ENCODE data around the gene ARTN.

DNA sequence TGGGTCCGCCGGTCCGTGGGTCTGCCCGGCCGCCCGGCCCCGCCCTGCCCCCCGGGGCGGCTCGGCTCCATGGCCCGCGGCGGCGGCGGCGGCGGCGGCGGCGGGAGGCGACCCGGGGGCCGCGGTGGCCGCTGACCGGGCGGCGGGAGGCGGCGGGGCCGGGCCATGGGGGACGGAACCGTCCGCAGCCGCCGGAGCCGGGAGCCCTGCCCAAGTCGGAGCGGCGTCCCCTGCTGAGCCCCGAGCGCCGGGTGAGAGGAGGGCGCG, 45.6 kb downstream of the ARTN start:
- TF ChIP-seq POLR2AphosphoS5 (IDR thresholded peaks at IDR 0.05; ENCODE audit: low read depth) = no peak
- TF ChIP-seq, protein P1, sequence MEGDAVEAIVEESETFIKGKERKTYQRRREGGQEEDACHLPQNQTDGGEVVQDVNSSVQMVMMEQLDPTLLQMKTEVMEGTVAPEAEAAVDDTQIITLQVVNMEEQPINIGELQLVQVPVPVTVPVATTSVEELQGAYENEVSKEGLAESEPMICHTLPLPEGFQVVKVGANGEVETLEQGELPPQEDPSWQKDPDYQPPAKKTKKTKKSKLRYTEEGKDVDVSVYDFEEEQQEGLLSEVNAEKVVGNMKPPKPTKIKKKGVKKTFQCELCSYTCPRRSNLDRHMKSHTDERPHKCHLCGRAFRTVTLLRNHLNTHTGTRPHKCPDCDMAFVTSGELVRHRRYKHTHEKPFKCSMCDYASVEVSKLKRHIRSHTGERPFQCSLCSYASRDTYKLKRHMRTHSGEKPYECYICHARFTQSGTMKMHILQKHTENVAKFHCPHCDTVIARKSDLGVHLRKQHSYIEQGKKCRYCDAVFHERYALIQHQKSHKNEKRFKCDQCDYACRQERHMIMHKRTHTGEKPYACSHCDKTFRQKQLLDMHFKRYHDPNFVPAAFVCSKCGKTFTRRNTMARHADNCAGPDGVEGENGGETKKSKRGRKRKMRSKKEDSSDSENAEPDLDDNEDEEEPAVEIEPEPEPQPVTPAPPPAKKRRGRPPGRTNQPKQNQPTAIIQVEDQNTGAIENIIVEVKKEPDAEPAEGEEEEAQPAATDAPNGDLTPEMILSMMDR (conservative IDR thresholded peaks at IDR 0.05; ENCODE audit: low read depth in 2 of 2) = no peak
- no peak for TF ChIP-seq ZNF331 (CRISPR knock-in tag; IDR thresholded peaks at IDR 0.05; ENCODE audit: low read depth)
- no peak for TF ChIP-seq CREB1 (CRISPR knock-in tag; IDR thresholded peaks at IDR 0.05; ENCODE audit: low read depth)
- TF ChIP-seq, protein P2, sequence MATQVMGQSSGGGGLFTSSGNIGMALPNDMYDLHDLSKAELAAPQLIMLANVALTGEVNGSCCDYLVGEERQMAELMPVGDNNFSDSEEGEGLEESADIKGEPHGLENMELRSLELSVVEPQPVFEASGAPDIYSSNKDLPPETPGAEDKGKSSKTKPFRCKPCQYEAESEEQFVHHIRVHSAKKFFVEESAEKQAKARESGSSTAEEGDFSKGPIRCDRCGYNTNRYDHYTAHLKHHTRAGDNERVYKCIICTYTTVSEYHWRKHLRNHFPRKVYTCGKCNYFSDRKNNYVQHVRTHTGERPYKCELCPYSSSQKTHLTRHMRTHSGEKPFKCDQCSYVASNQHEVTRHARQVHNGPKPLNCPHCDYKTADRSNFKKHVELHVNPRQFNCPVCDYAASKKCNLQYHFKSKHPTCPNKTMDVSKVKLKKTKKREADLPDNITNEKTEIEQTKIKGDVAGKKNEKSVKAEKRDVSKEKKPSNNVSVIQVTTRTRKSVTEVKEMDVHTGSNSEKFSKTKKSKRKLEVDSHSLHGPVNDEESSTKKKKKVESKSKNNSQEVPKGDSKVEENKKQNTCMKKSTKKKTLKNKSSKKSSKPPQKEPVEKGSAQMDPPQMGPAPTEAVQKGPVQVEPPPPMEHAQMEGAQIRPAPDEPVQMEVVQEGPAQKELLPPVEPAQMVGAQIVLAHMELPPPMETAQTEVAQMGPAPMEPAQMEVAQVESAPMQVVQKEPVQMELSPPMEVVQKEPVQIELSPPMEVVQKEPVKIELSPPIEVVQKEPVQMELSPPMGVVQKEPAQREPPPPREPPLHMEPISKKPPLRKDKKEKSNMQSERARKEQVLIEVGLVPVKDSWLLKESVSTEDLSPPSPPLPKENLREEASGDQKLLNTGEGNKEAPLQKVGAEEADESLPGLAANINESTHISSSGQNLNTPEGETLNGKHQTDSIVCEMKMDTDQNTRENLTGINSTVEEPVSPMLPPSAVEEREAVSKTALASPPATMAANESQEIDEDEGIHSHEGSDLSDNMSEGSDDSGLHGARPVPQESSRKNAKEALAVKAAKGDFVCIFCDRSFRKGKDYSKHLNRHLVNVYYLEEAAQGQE (IDR thresholded peaks at IDR 0.05; ENCODE audit: unreplicated experiment) = no peak
- no peak for TF ChIP-seq EZH2 (IDR thresholded peaks at IDR 0.05; ENCODE audit: low read depth, unreplicated experiment)
- TF ChIP-seq STAT1 (IDR thresholded peaks at IDR 0.05; ENCODE audit: unreplicated experiment) = no peak
- TF ChIP-seq EZH2phosphoT487 (IDR thresholded peaks at IDR 0.05; ENCODE audit: unreplicated experiment) = no peak
- TF ChIP-seq, protein P3, sequence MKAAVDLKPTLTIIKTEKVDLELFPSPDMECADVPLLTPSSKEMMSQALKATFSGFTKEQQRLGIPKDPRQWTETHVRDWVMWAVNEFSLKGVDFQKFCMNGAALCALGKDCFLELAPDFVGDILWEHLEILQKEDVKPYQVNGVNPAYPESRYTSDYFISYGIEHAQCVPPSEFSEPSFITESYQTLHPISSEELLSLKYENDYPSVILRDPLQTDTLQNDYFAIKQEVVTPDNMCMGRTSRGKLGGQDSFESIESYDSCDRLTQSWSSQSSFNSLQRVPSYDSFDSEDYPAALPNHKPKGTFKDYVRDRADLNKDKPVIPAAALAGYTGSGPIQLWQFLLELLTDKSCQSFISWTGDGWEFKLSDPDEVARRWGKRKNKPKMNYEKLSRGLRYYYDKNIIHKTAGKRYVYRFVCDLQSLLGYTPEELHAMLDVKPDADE (IDR thresholded peaks at IDR 0.05) = no peak
- no peak for TF ChIP-seq JUNB (IDR thresholded peaks at IDR 0.05; ENCODE audit: unreplicated experiment)

Data from GM23338 (cell line).